Heart left ventricle (tissue), 16 donors: Measurements from ENCODE around the gene SFN. TPM values are rescaled to one million over a fixed set of nuclear protein-coding genes. Genes with fewer than 3 reads are reported as not detected.
"Not testable (repeated sequence)": the region's sequence is repeated elsewhere in the genome, so short reads cannot be mapped to it uniquely, and the experiment has no call there.

Experiments used
- ATAC-seq, 4 donors: fragments of 200-7000 bp; cut with Tn5 transposase; one replicate each; pipeline ENCODE4 v1.9.1; 2020 to 2022; ENCODE audit warnings: moderate library complexity in 4 of 4, mild to moderate bottlenecking in 3 of 4, moderate number of reproducible peaks in 1 of 4
- DNase-seq, 5 donors: peaks; one replicate each; pipeline ENCODE4 v3.0.0-alpha.2; 2020
- H3K27ac ChIP-seq, 12 donors: fragments of 200-600 bp; sonication (generic) in 4 of 12; one replicate each; pipeline versions ENCODE4 v1.5.0 to v1.8.0; 2016 to 2022; ENCODE audit warnings: mild to moderate bottlenecking in 2 of 12
- H3K27me3 ChIP-seq, 9 donors: fragments of 200-600 bp; sonication (generic) in 2 of 9; one replicate each; pipeline versions ENCODE4 v1.5.1 to v1.8.0; 2016 to 2022; ENCODE audit warnings: mild to moderate bottlenecking in 3 of 9
- H3K36me3 ChIP-seq, 9 donors: fragments of 200-600 bp; sonication (generic) in 2 of 9; one replicate each; pipeline versions ENCODE4 v1.5.0 to v1.8.0; 2018 to 2022; ENCODE audit warnings: mild to moderate bottlenecking in 2 of 9
- H3K4me1 ChIP-seq, 12 donors: fragments of 200-600 bp; sonication (generic) in 4 of 12; one replicate each; pipeline versions ENCODE4 v1.5.0 to v1.8.0; 2016 to 2022; ENCODE audit warnings: mild to moderate bottlenecking in 3 of 12
- H3K4me3 ChIP-seq, 12 donors: fragments of 200-600 bp; sonication (generic) in 4 of 12; one replicate each; pipeline versions ENCODE4 v1.5.0 to v1.8.0; 2017 to 2022; ENCODE audit warnings: mild to moderate bottlenecking in 9 of 12, moderate library complexity in 4 of 12
- H3K9me3 ChIP-seq, 12 donors: fragments of 200-600 bp; sonication (generic) in 4 of 12; one replicate each; pipeline versions ENCODE4 v1.5.0 to v1.8.0; 2016 to 2022; ENCODE audit warnings: mild to moderate bottlenecking in 1 of 12
- POLR2A ChIP-seq, 2 donors: fragments of 450-650 bp; IDR thresholded peaks; one replicate each; pipeline ENCODE4 v1.6.1; 2017; ENCODE audit warnings: antibody characterized with exemption in 2 of 2, mild to moderate bottlenecking in 2 of 2, moderate library complexity in 2 of 2
- WGBS, 4 donors: extraction: QIAGEN DNeasy Blood & Tissue Kit in 2 of 4; methylation state at CpG; one replicate each; pipeline versions ENCODE4 v1.1.5 to v1.1.7; 2013 to 2018; 5-methylcytosine and 5-hydroxymethylcytosine counted together
- intact Hi-C, 10 donors: fragments of 100-400 bp; cut with DNase I; formaldehyde crosslinking; loops; one replicate each; pipeline versions ENCODE4 v1.11.1 to v1.14.2; 2022
- polyA plus RNA-seq, 2 donors: library from polyadenylated mRNA; stranded (reverse); fragments of 200-250 nt; gene quantifications; one replicate each; pipeline ENCODE4 v1.2.3, GENCODE V29; 2013
- total RNA-seq, 9 donors: library from RNA; depleted of rRNA in 2 of 9; stranded (reverse); fragments of >200 nt in 2 of 9; fragmentation: NEBNext Ultra II Directional in 3 of 9; extraction: Animal tissue kit (Norgen Biotek cat#: 25700) in 3 of 9; gene quantifications; one replicate each; pipeline versions ENCODE4 v1.1.0 to v1.2.4, GENCODE V29; 2016 to 2023
- TF ChIP-seq, protein P1 (sequence below), 12 donors: fragments of 200-600 bp; sonication (generic) in 4 of 12; IDR thresholded peaks; one replicate each; pipeline versions ENCODE4 v1.5.0 to v1.8.0; 2018 to 2022; ENCODE audit warnings: antibody characterized with exemption in 12 of 12, mild to moderate bottlenecking in 5 of 12
- donor health status: ischemic (EF 13 %, LVEDD 7.1; RV severe dilation, severe dysfunction).
- donor health status: healthy with polysubstance abuse.
- donor health status: DM: no; HTN: yes; CAD: no.
- donor health status: DM: no; HTN: no; CAD: no.
- donor health status: ischemic (EF 25% LVEDD 6.9; RV normal size, moderate dysfunction).
- donor health status: ischemic (EF 25% LVEDD 5.7; RV mildly dilated, moderate dysfunction).
- donor health status: healthy.
- donor health status: DM: yes; HTN: yes; CAD: no.
- donor health status: ischemic (EF 35%, LVEDD 5.7; RV mildly dilated, moderate dysfunction).
- donor health status: nonischemic (EF 11% LVEDD 7.7; RV severe dilation, severe dysfunction).
- donor health status: DM: yes; HTN: yes; CAD: no.
- donor health status: PGD.
- donor health status: ischemic (EF 29% LVEDD 5.4; RV normal size, mild dysfunction).
- donor health status: nonischemic (EF 23%, LVEDD 6.1; RV moderate dilation, normal function).

SFN gene
- total and polyA plus RNA-seq, 11 donors, result 0.11 to 0.42 (median 0.31) TPM; not detected in 7

DNA sequence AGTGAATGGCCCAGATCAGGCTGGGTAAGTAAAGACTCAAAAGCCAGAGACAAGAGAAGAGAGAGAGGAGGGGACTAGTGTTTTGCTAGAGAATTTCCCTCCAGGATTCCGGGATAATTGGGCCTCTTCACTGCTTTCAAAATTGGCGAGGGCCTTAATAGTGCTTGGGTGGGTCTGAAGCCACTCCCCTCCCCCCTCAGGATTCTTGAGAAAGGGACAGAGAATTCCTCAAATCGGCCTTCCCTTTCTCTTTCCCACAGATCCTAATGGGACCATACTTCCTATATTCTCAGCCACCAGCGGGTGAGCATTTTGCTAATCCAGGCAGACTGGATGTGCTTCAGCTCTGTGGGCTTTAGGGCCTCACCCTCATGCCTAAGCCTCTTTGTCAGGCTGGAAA lies 11.9 kb downstream of the SFN start:
- Histone ChIP-seq H3K27ac (no peak overlapping the region), H3K4me1 (peaks cover 0 to 7% (median 0%) of the 10 kb centered on the region in 12 donors), H3K4me3 (no peak overlapping the region), H3K27me3 (no peaks in the 10 kb centered on the region), H3K9me3 (no peaks in the 10 kb centered on the region), H3K36me3 (peaks cover 0 to 53% (median 35%) of the 10 kb centered on the region in 9 donors)
- 71 to 84% (median 81%) methylated on average over 4 of the region's 4 CpGs for WGBS, 4 donors
- ATAC-seq (no peak), DNase-seq (no peak)
- intact Hi-C loops, result loop anchor here (5.0 to 10.0 kb wide), 7 partner anchors 63 to 380 kb away; no protein-coding TSS in a partner anchor
- TF ChIP-seq, protein P1, sequence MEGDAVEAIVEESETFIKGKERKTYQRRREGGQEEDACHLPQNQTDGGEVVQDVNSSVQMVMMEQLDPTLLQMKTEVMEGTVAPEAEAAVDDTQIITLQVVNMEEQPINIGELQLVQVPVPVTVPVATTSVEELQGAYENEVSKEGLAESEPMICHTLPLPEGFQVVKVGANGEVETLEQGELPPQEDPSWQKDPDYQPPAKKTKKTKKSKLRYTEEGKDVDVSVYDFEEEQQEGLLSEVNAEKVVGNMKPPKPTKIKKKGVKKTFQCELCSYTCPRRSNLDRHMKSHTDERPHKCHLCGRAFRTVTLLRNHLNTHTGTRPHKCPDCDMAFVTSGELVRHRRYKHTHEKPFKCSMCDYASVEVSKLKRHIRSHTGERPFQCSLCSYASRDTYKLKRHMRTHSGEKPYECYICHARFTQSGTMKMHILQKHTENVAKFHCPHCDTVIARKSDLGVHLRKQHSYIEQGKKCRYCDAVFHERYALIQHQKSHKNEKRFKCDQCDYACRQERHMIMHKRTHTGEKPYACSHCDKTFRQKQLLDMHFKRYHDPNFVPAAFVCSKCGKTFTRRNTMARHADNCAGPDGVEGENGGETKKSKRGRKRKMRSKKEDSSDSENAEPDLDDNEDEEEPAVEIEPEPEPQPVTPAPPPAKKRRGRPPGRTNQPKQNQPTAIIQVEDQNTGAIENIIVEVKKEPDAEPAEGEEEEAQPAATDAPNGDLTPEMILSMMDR (IDR thresholded peaks at IDR 0.05), result no peak
- no peak for TF ChIP-seq POLR2A (IDR thresholded peaks at IDR 0.05)

DNA sequence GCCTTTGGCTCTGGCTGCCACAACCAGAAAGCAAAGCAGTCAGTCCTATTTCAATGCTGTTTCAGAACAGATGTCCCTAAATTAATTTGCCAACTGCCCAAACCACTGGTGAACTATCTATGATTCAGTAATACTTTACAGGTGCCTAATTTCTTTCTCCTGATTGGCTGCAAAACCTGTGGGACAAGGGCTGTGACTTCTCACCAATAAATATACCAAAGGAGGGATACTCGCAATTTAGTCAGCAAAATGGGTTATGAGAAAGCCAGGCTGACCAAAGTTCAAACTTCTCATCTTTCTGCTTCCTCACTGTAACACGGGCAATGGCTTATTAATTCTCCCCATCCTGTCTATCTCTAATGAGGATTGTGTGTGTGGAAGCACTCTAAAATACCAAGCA lies 14.4 kb downstream of the SFN start:
- no peaks in the 10 kb centered on the region for H3K9me3 ChIP-seq
- peaks cover 0 to 7% (median 0%) of the 10 kb centered on the region in 12 donors for H3K4me1 ChIP-seq
- no peak overlapping the region for H3K27ac ChIP-seq
- no peak for ATAC-seq
- WGBS, 4 donors, result 68 to 83% (median 79%) methylated on average over 2 of the region's 2 CpGs
- peaks cover 0 to 77% (median 60%) of the 10 kb centered on the region in 9 donors for H3K36me3 ChIP-seq
- H3K27me3 ChIP-seq, result no peaks in the 10 kb centered on the region
- TF ChIP-seq, protein P1 (IDR thresholded peaks at IDR 0.05), result no peak
- no peak for TF ChIP-seq POLR2A (IDR thresholded peaks at IDR 0.05)
- no peak overlapping the region for H3K4me3 ChIP-seq
- intact Hi-C loops, result loop anchor here (2.0 to 10.0 kb wide), 8 partner anchors 25 to 383 kb away; no protein-coding TSS in a partner anchor
- DNase-seq, result no peak

DNA sequence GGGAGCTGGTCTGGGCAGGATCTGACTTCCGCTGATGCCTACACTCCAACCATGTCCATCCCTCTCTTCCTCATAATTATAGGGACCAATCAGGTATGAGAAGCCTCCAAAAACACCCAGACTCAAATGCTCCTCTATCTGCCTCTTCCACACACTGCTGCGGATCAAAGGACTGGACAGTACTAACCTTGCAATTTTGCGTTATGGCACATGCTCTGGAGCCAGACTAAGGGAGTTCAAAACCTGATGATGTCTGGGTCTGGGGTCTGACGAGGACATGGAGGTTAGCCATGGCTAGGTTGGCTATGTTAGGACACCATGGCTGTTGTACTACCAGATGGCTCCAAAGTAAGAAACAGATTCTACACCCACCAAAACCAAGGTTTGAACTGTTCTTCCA lies 16.8 kb downstream of the SFN start:
- no peak overlapping the region for H3K27ac ChIP-seq
- H3K9me3 ChIP-seq, result no peaks in the 10 kb centered on the region
- H3K36me3 ChIP-seq, result peaks cover 0 to 96% (median 84%) of the 10 kb centered on the region in 9 donors
- 93 to 97% (median 95%) methylated on average over 4 of the region's 4 CpGs for WGBS, 4 donors
- TF ChIP-seq, protein P1 (IDR thresholded peaks at IDR 0.05), result no peak
- no peak for TF ChIP-seq POLR2A (IDR thresholded peaks at IDR 0.05)
- no peaks in the 10 kb centered on the region for H3K27me3 ChIP-seq
- intact Hi-C loops, result loop anchor here (2.0 to 10.0 kb wide), 9 partner anchors 27 to 385 kb away; no protein-coding TSS in a partner anchor
- DNase-seq, result no peak
- no peak overlapping the region for H3K4me3 ChIP-seq
- peaks cover 0 to 7% (median 0%) of the 10 kb centered on the region in 12 donors for H3K4me1 ChIP-seq
- ATAC-seq, result no peak

DNA sequence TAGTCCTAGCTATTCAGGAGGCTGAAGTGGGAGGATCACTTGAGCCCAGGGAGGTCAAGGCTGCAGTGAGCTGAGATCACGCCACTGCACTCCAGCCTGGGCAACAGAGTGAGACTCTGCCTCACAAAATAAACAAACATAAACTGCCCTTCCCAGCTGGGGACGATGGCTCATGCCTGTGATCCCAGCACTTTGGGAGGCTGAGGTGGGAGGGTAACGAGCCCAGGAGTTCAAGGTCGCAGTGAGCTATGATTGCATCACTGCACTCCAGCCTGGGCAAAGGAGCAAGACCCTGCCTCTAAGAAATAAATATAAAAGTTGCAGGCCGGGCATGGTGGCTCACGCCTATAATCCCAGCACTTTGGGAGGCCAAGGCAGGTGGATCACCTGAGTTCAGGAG lies 18.7 kb downstream of the SFN start:
- peaks cover 3 to 99% (median 92%) of the 10 kb centered on the region in 9 donors for H3K36me3 ChIP-seq
- H3K4me3 ChIP-seq, DNase-seq, ATAC-seq, H3K4me1 ChIP-seq, H3K27me3 ChIP-seq, H3K9me3 ChIP-seq, H3K27ac ChIP-seq, intact Hi-C loops: not testable (repeated sequence)
- 88 to 93% (median 91%) methylated on average over 6 of the region's 6 CpGs for WGBS, 4 donors
